IMR-90 (cell line): ENCODE results near the gene CNST. TPM values are rescaled to one million over a fixed set of nuclear protein-coding genes. Genes with fewer than 3 reads are reported as not detected.
A peak's percentile ranks its signal among the peaks of the same experiment; 100 is the strongest.
"Not testable (repeated sequence)": the region's sequence is repeated elsewhere in the genome, so short reads cannot be mapped to it uniquely, and the experiment has no call there.

Source experiments
- ATAC-seq: fragments of 200-7000 bp; cut with Tn5 transposase; 2 replicates; pipeline ENCODE4 v1.9.1; 2020; ENCODE audit warnings: low read depth, mild to moderate bottlenecking, moderate library complexity
- BruUV-seq: library from RNA; stranded (reverse); fragments of 400-500 nt; replicated peaks from 2 replicates; lab custom pipeline; 2021; lab: Mats Ljungman, UMichigan
- CTCF ChIA-PET: fragments of 300-600 bp; formaldehyde crosslinking; extraction: SDS; loops from one replicate; lab custom pipeline; 2021; ENCODE audit warnings: antibody characterized with exemption; lab: Yijun Ruan, JAX
- POLR2A ChIA-PET: fragments of 300-600 bp; sonication (Branson Sonifier 250); formaldehyde crosslinking; loops from one replicate; lab custom pipeline; 2022; ENCODE audit warnings: antibody characterized with exemption; ENCODE audit not compliant: unreplicated experiment; lab: Charles Lee
- DNase-seq: peaks from one replicate; pipeline ENCODE4 v3.0.0; 2013
- H2AFZ ChIP-seq: replicated peaks from 2 replicates; pipeline ENCODE3; 2013; ENCODE audit warnings: low read length, mild to moderate bottlenecking; ENCODE audit not compliant: poor library complexity
- H2AK5ac ChIP-seq: 2 replicates; pipeline ENCODE4 v1.6.1; 2013; ENCODE audit warnings: low read depth, low read length, inconsistent platforms
- H2AK9ac ChIP-seq: replicated peaks from 2 replicates; pipeline ENCODE3; 2013; ENCODE audit warnings: mild to moderate bottlenecking, low read depth, low read length, moderate library complexity; ENCODE audit not compliant: poor library complexity
- H2BK120ac ChIP-seq: 2 replicates; pipeline ENCODE4 v1.6.1; 2013; ENCODE audit warnings: low read depth, low read length, inconsistent platforms
- H2BK15ac ChIP-seq: 3 replicates; pipeline ENCODE4 v1.6.1; 2013; ENCODE audit warnings: low read depth, low read length, inconsistent platforms
- H2BK20ac ChIP-seq: 2 replicates; pipeline ENCODE4 v1.6.1; 2013; ENCODE audit warnings: low read depth, mild to moderate bottlenecking, inconsistent platforms, low read length, moderate library complexity
- H2BK5ac ChIP-seq: 2 replicates; pipeline ENCODE4 v1.6.1; 2013; ENCODE audit warnings: mild to moderate bottlenecking, low read depth, low read length, inconsistent platforms; ENCODE audit not compliant: poor library complexity, severe bottlenecking
- H3K14ac ChIP-seq: replicated peaks from 2 replicates; pipeline ENCODE4 v1.6.1; 2013; ENCODE audit warnings: low read depth, low read length, inconsistent platforms
- H3K18ac ChIP-seq: 2 replicates; pipeline ENCODE4 v1.6.1; 2013; ENCODE audit warnings: low read depth, low read length, control low read depth
- H3K23ac ChIP-seq: 2 replicates; pipeline ENCODE4 v1.6.1; 2013; ENCODE audit warnings: low read depth, low read length, inconsistent platforms
- H3K27ac ChIP-seq: 2 replicates; pipeline ENCODE4 v1.5.1; 2013; ENCODE audit warnings: mild to moderate bottlenecking, control low read depth, low read length; ENCODE audit not compliant: insufficient read depth
- H3K27me3 ChIP-seq: 2 replicates; pipeline ENCODE4 v1.6.1; 2013; ENCODE audit warnings: low read length; ENCODE audit not compliant: control insufficient read depth, insufficient read depth
- H3K36me3 ChIP-seq: 2 replicates; pipeline ENCODE4 v1.6.1; 2013; ENCODE audit warnings: low read length, mixed read lengths; ENCODE audit not compliant: control insufficient read depth, insufficient read depth
- H3K4ac ChIP-seq: 2 replicates; pipeline ENCODE4 v1.6.1; 2013; ENCODE audit warnings: low read depth, low read length, inconsistent platforms
- H3K4me1 ChIP-seq: 2 replicates; pipeline ENCODE4 v1.6.1; 2013; ENCODE audit warnings: low read length, mixed read lengths; ENCODE audit not compliant: control insufficient read depth, insufficient read depth
- H3K4me2 ChIP-seq: 2 replicates; pipeline ENCODE4 v1.6.1; 2013; ENCODE audit warnings: low read depth, mild to moderate bottlenecking, control low read depth, low read length, moderate library complexity
- H3K4me3 ChIP-seq: 2 replicates; pipeline ENCODE4 v1.5.1; 2013; ENCODE audit warnings: low read depth, mild to moderate bottlenecking, control low read depth, low read length, moderate library complexity; ENCODE audit not compliant: insufficient read depth
- H3K56ac ChIP-seq: 2 replicates; pipeline ENCODE4 v1.6.1; 2013; ENCODE audit warnings: low read length, inconsistent platforms; ENCODE audit not compliant: insufficient read depth; ENCODE audit errors: extremely low read depth
- H3K79me1 ChIP-seq, 2 experiments: 2 replicates each; pipeline ENCODE4 v1.6.1; 2013; ENCODE audit warnings: low read length in 2 of 2, inconsistent platforms in 1 of 2, low read depth in 1 of 2
- H3K9ac ChIP-seq: 2 replicates; pipeline ENCODE4 v1.6.1; 2013; ENCODE audit warnings: low read depth, low read length, control low read depth
- H3K9me1 ChIP-seq: 2 replicates; pipeline ENCODE4 v1.6.1; 2013; ENCODE audit warnings: low read length, inconsistent platforms; ENCODE audit not compliant: insufficient read depth
- H3K9me3 ChIP-seq: 2 replicates; pipeline ENCODE4 v1.6.1; 2013; ENCODE audit warnings: low read length; ENCODE audit not compliant: control insufficient read depth, insufficient read depth
- H4K20me1 ChIP-seq: 2 replicates; pipeline ENCODE4 v1.6.1; 2013; ENCODE audit warnings: low read length, inconsistent platforms; ENCODE audit not compliant: insufficient read depth
- H4K5ac ChIP-seq: 2 replicates; pipeline ENCODE4 v1.6.1; 2013; ENCODE audit warnings: mild to moderate bottlenecking, low read depth, low read length, control low read depth
- H4K8ac ChIP-seq, 2 experiments: 2 replicates each; pipeline ENCODE4 v1.6.1; 2013; ENCODE audit warnings: low read depth in 2 of 2, low read length in 2 of 2, control low read depth in 1 of 2, inconsistent platforms in 1 of 2
- H4K91ac ChIP-seq: 2 replicates; pipeline ENCODE4 v1.6.1; 2013; ENCODE audit warnings: low read depth, low read length, inconsistent platforms; ENCODE audit not compliant: insufficient read depth
- FOS ChIP-seq: fragments of 150-350 bp; IDR thresholded peaks from 2 replicates; pipeline ENCODE4 v1.6.1; 2016; ENCODE audit warnings: low read depth, low read length
- POLR2A ChIP-seq: IDR thresholded peaks from 2 replicates; pipeline ENCODE4 v1.6.1; 2012; ENCODE audit warnings: mild to moderate bottlenecking, low read depth, low read length
- RFX5 ChIP-seq: IDR thresholded peaks from 2 replicates; pipeline ENCODE4 v1.8.0; 2012; ENCODE audit warnings: low read depth, mild to moderate bottlenecking, low read length, moderate library complexity
- WGBS, 2 experiments: methylation state at CpG; one replicate each; pipeline versions ENCODE4 v1.1.5 to v1.1.7; 2013; ENCODE audit warnings: missing lambda C conversion rate in 2 of 2; ENCODE audit not compliant: insufficient read length in 1 of 2; ENCODE audit errors: extremely low coverage in 2 of 2; 5-methylcytosine and 5-hydroxymethylcytosine counted together
- dilution Hi-C: fragments of 300-500 bp; cut with HindIII; formaldehyde crosslinking; loops from one replicate; pipeline ENCODE4 v1.14.3; 2018; ENCODE audit warnings: low sequenced_read_pairs; ENCODE audit not compliant: unreplicated experiment
- in situ Hi-C: fragments of 300-500 bp; cut with MboI; formaldehyde crosslinking; loops from 3 replicates; pipeline ENCODE4 v1.14.3; 2019; ENCODE audit warnings: low sequenced_read_pairs, inconsistent platforms, mixed read lengths
- intact Hi-C: fragments of 100-400 bp; cut with micrococcal nuclease; formaldehyde crosslinking; loops from 2 replicates; pipeline ENCODE4 v1.10.0; 2022
- polyA plus RNA-seq, 3 experiments: library from polyadenylated mRNA; depleted of rRNA; stranded (reverse); fragments of >200 nt; gene quantifications; 2 replicates each; pipeline ENCODE4 v1.2.3, GENCODE V29; 2012; ENCODE audit warnings: low replicate concordance in 1 of 3
- total RNA-seq: library from RNA; depleted of rRNA; stranded (reverse); fragments of >200 nt; gene quantifications from 2 replicates; pipeline ENCODE4 v1.2.3, GENCODE V29; 2012

CNST gene
- total and polyA plus RNA-seq, 2 of the 4 experiments (the other 2 are of a cell fraction): 15.4 to 25.5 TPM

DNA sequence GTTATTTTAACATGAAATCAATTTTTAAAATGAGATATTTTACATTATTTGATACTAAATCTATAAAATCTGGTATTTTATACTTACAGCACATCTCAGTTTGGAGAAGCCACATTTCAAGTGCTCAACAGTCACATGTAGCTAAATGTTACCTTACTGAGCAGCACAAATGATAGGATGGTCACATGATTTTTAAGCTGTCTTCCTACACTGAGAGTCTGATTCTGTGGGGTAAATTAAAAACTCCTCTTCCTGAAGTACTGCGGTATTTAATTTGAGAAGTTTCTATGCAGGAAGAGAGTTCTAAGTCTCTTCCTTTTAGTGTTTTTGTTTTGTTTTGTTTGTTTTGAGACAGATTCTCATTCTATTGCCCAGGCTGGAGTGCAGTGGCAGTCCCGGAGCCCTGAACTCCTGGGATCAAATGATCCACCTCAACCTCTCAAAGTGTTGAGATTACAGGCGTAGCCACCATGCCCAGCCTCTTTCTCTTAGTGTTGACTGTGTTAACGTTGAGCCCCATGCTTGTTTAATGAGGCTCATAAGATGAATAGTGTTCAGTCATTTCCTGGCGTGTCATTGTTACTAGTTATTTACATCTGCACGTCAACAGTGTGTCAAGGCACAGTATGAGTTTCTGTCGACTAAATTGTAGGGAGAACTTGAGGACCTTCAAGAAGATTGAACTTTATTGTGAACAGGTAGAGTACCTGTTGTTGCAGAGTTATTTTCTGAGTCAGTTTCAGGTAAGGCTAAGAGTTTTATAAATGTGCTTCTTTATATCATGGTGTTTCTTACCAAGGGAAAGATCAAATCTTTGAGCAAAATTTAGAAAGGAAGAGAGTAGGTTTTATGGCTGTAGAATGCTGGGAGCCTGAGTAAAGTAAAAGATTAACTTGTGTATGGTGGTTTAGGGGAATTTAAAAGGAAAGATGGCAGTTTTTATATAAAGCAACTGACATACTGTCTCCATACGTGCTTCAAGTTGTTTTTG lies 3.3 kb downstream of the CNST start:
- Histone ChIP-seq H2AFZ (no peak overlapping the region), H3K4me2 (peak overlapping the region; percentile 63; the same call in 1 of the 2 replicates), H3K14ac (peak overlapping the region; percentile 8; the same call in 1 of the 2 replicates), H4K5ac (no peak overlapping the region; the same call in 1 of the 2 replicates), H2AK9ac (no peak overlapping the region), H2BK5ac (peak overlapping the region; percentile 48), H2BK20ac (no peak overlapping the region; the same call in 1 of the 2 replicates), H3K27me3 (no peaks in the 10 kb centered on the region), H3K9me3 (no peaks in the 10 kb centered on the region), H3K18ac (no peak overlapping the region; the same call in 1 of the 2 replicates), H4K91ac (no peak overlapping the region), H2AK5ac (no peak overlapping the region), H3K9ac (no peak overlapping the region), H3K23ac (peak overlapping the region; percentile 8; the same call in 1 of the 2 replicates), H3K36me3 (no peaks in the 10 kb centered on the region), H3K56ac (no peak overlapping the region), H4K8ac (peak overlapping the region in 1 of 2 experiments; percentile 15; a peak in 2 of 4 replicates), H3K4me1 (peaks cover 5% of the 10 kb centered on the region; the same call in 1 of the 2 replicates), H3K27ac (no peak overlapping the region), H3K4me3 (no peak overlapping the region), H2BK15ac (no peak overlapping the region; the same call in 2 of the 3 replicates), H2BK120ac (peak overlapping the region; percentile 13; the same call in 1 of the 2 replicates), H3K79me1 (peaks cover 19 to 61% of the 10 kb centered on the region in 2 experiments; a peak in 3 of 4 replicates), H4K20me1 (0 out of 2 replicates have a peak, but pooled peaks cover 2% of the 10 kb centered on the region), H3K4ac (no peak overlapping the region), H3K9me1 (peaks cover 5% of the 10 kb centered on the region)
- BruUV-seq: no TSS peak
- ATAC-seq: no peak
- ChIA-PET POLR2A (no interaction called here), CTCF (interaction anchor here (0.5 kb wide), 1 partner anchor 75 kb away, joined by 5 read pairs; no protein-coding TSS in a partner anchor)
- dilution Hi-C loops (no loop called here), intact Hi-C loops (loop anchor here (5.0 kb wide), 1 partner anchor 183 kb away; no protein-coding TSS in a partner anchor), in situ Hi-C loops (loop anchor here (5.0 kb wide), 1 partner anchor 58 kb away; no protein-coding TSS in a partner anchor)
- TF ChIP-seq POLR2A (peak; percentile 27; the same call in 1 of the 2 replicates), FOS (no peak), RFX5 (no peak)
- WGBS, 2 experiments: 60% methylated on average over 4 of the region's 8 CpGs; no CpG with 5 or more reads in 1 of the 2 experiments
- peak; percentile 63 for DNase-seq

DNA sequence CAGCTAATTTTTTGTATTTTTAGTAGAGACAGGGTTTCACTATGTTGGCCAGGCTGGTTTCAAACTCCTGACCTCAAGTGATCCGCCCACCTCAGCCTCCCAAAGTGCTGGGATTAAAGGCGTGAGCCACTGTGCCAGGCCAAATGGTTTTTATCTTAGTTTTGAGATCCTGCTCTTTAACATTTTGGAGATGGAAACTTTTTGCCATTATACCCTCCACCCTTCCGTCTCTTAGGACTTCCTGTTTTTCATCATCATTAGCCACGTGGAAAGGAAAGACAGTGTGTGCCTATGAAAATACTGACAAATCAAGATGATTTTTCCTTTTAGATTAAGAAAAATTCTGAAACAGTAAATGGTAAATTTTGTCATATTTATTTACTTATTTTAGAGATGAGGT lies 5.1 kb downstream of the CNST start:
- H3K4me3 ChIP-seq, H2AK9ac ChIP-seq, POLR2A ChIA-PET, intact Hi-C loops, H4K20me1 ChIP-seq, H2BK15ac ChIP-seq, H3K18ac ChIP-seq, H4K91ac ChIP-seq, dilution Hi-C loops, H3K36me3 ChIP-seq, H4K5ac ChIP-seq, BruUV-seq, H3K9ac ChIP-seq, H3K27me3 ChIP-seq, H3K23ac ChIP-seq, H3K4me1 ChIP-seq, H2AK5ac ChIP-seq, H3K27ac ChIP-seq, H2AFZ ChIP-seq, H3K4me2 ChIP-seq, DNase-seq, H2BK5ac ChIP-seq, H2BK20ac ChIP-seq, H3K56ac ChIP-seq, H2BK120ac ChIP-seq, H3K9me3 ChIP-seq, ATAC-seq, H3K9me1 ChIP-seq, H3K14ac ChIP-seq: not testable (repeated sequence)
- peak overlapping the region; percentile 29; the same call in 1 of the 2 replicates for H3K4ac ChIP-seq
- H3K79me1 ChIP-seq: peaks cover 16 to 57% of the 10 kb centered on the region in 2 experiments; a peak in 3 of 4 replicates
- CTCF ChIA-PET: interaction anchor here (1.3 kb wide), 1 partner anchor 76 kb away, joined by 3 read pairs; no protein-coding TSS in a partner anchor
- in situ Hi-C loops: loop anchor here (5.0 kb wide), 1 partner anchor 56 kb away; no protein-coding TSS in a partner anchor
- WGBS, 2 experiments: no CpG with 5 or more reads among the region's 4 CpGs
- H4K8ac ChIP-seq: peak overlapping the region in 1 of 2 experiments; percentile 74; a peak in 2 of 4 replicates
